22Rv1 (cell line): Measurements from ENCODE around the gene HLA-DRB1.

Source experiments
- CTCF ChIP-seq: fragments of 450-650 bp; IDR thresholded peaks from 2 replicates; pipeline ENCODE4 v1.5.1; 2017; ENCODE audit warnings: mild to moderate bottlenecking
- ZFX ChIP-seq: fragments of 450-650 bp; IDR thresholded peaks from 2 replicates; pipeline ENCODE4 v1.6.1; 2017; ENCODE audit warnings: antibody characterized with exemption, borderline replicate concordance

- TF ChIP-seq CTCF (no peak), ZFX (no peak)
Observed at GRCh38 chr6:32580593-32580992, 9.1 kb downstream of the HLA-DRB1 start.
